ENCODE results near the gene ASTN2. TPM values are rescaled to one million over a fixed set of nuclear protein-coding genes. Genes with fewer than 3 reads are reported as not detected.

Gene ASTN2
- total RNA-seq, 4 donors from 2014 or later: 3.0 to 7.0 (median 5.2) TPM

- in situ Hi-C loops (cut with MboI; ENCODE audit: low pct_ligation_motif_present in 1 of 4, low pct_unique_long_range_greater_than_20kb in 1 of 4, low sequenced_read_pairs in 3 of 4) (no loop called here), intact Hi-C loops (cut with DNase I; ENCODE audit: low total_unique reads) (no loop called here)
- no peak for TF ChIP-seq POLR2AphosphoS5 (IDR thresholded peaks at IDR 0.05)
- Histone ChIP-seq H3K36me3 (no peaks in the 10 kb centered on the region), H3K27ac (no peak overlapping the region), H3K27me3 (no peaks in the 10 kb centered on the region), H3K9me3 (peaks cover 2 to 7% of the 10 kb centered on the region in 2 donors), H3K4me3 (no peak overlapping the region), H3K4me1 (no peaks in the 10 kb centered on the region)
- no peak for DNase-seq
Observed at GRCh38 chr9:116515541-116515940, 899.3 kb downstream of the ASTN2 start.

GRCh38 chr9:116506685-116507084, 908.2 kb downstream of the ASTN2 start:
- Histone ChIP-seq H3K4me1 (no peaks in the 10 kb centered on the region), H3K36me3 (no peaks in the 10 kb centered on the region), H3K27me3 (no peaks in the 10 kb centered on the region), H3K4me3 (no peak overlapping the region), H3K27ac (no peak overlapping the region), H3K9me3 (no peaks in the 10 kb centered on the region)
- in situ Hi-C loops (cut with MboI; ENCODE audit: low pct_ligation_motif_present in 1 of 4, low pct_unique_long_range_greater_than_20kb in 1 of 4, low sequenced_read_pairs in 3 of 4) (no loop called here), intact Hi-C loops (cut with DNase I; ENCODE audit: low total_unique reads) (no loop called here)
- WGBS, 2 donors (ENCODE audit: low coverage in 1 of 2): 90 to 100% methylated on average over 4 of the region's 4 CpGs
- no peak for DNase-seq
- TF ChIP-seq POLR2A (IDR thresholded peaks at IDR 0.05): no peak

- WGBS, 2 donors (ENCODE audit: low coverage in 1 of 2): 82 to 85% methylated on average over 3 to 5 of the region's 5 CpGs
- Histone ChIP-seq H3K27me3 (no peaks in the 10 kb centered on the region), H3K4me3 (no peak overlapping the region), H3K36me3 (no peaks in the 10 kb centered on the region), H3K9me3 (no peaks in the 10 kb centered on the region), H3K27ac (no peak overlapping the region), H3K4me1 (peaks cover 0 to 4% (median 0%) of the 10 kb centered on the region in 4 donors)
- in situ Hi-C loops (cut with MboI; ENCODE audit: low pct_ligation_motif_present in 1 of 4, low pct_unique_long_range_greater_than_20kb in 1 of 4, low sequenced_read_pairs in 3 of 4) (no loop called here), intact Hi-C loops (cut with DNase I; ENCODE audit: low total_unique reads) (no loop called here)
- DNase-seq: no peak
- TF ChIP-seq CTCF (IDR thresholded peaks at IDR 0.05): no peak
- TF ChIP-seq POLR2A (IDR thresholded peaks at IDR 0.05): no peak
- no peak for TF ChIP-seq EP300 (IDR thresholded peaks at IDR 0.05; ENCODE audit: low read depth)
- no peak for TF ChIP-seq POLR2AphosphoS5 (IDR thresholded peaks at IDR 0.05)
Observed at GRCh38 chr9:116504893-116505480, 909.9 kb downstream of the ASTN2 start.

- H3K4me1 ChIP-seq: peaks cover 0 to 4% (median 0%) of the 10 kb centered on the region in 4 donors
- H3K27me3 ChIP-seq: no peaks in the 10 kb centered on the region
- 46 to 60% methylated on average over 3 of the region's 3 CpGs for WGBS, 2 donors (ENCODE audit: low coverage in 1 of 2)
- in situ Hi-C loops (cut with MboI; ENCODE audit: low pct_ligation_motif_present in 1 of 4, low pct_unique_long_range_greater_than_20kb in 1 of 4, low sequenced_read_pairs in 3 of 4) (no loop called here), intact Hi-C loops (cut with DNase I; ENCODE audit: low total_unique reads) (no loop called here)
- H3K36me3 ChIP-seq: no peaks in the 10 kb centered on the region
- no peak overlapping the region for H3K27ac ChIP-seq
- TF ChIP-seq POLR2AphosphoS5 (IDR thresholded peaks at IDR 0.05) (no peak), CTCF (IDR thresholded peaks at IDR 0.05) (no peak), POLR2A (IDR thresholded peaks at IDR 0.05) (no peak), EP300 (IDR thresholded peaks at IDR 0.05; ENCODE audit: low read depth) (no peak)
- no peaks in the 10 kb centered on the region for H3K9me3 ChIP-seq
- H3K4me3 ChIP-seq: no peak overlapping the region
- DNase-seq: no peak
Observed at GRCh38 chr9:116504081-116504480, 910.8 kb downstream of the ASTN2 start.

- TF ChIP-seq POLR2A (IDR thresholded peaks at IDR 0.05): no peak
- TF ChIP-seq EP300 (IDR thresholded peaks at IDR 0.05; ENCODE audit: low read depth): no peak
- no peak for TF ChIP-seq POLR2AphosphoS5 (IDR thresholded peaks at IDR 0.05)
- TF ChIP-seq CTCF (IDR thresholded peaks at IDR 0.05): no peak
- intact Hi-C loops (cut with DNase I; ENCODE audit: low total_unique reads) (no loop called here), in situ Hi-C loops (cut with MboI; ENCODE audit: low pct_ligation_motif_present in 1 of 4, low pct_unique_long_range_greater_than_20kb in 1 of 4, low sequenced_read_pairs in 3 of 4) (no loop called here)
- H3K27me3 ChIP-seq: no peaks in the 10 kb centered on the region
- DNase-seq: no peak
- no peaks in the 10 kb centered on the region for H3K36me3 ChIP-seq
- peaks cover 0 to 4% (median 0%) of the 10 kb centered on the region in 4 donors for H3K4me1 ChIP-seq
- no peak overlapping the region for H3K4me3 ChIP-seq
- H3K9me3 ChIP-seq: no peaks in the 10 kb centered on the region
- no peak overlapping the region for H3K27ac ChIP-seq
Observed at GRCh38 chr9:116502746-116503145, 912.1 kb downstream of the ASTN2 start.

Measured in transverse colon (tissue), 4 donors.